Putamen (tissue), 1 donor: ENCODE data around the gene ZNF331.
A peak's percentile ranks its signal among the peaks of the same experiment; 100 is the strongest.
"Not testable (repeated sequence)": the region's sequence is repeated elsewhere in the genome, so short reads cannot be mapped to it uniquely, and the experiment has no call there.

Experiments
- DNase-seq: peaks from one replicate; pipeline ENCODE4 v3.0.0-alpha.2; 2016; ENCODE audit warnings: low spot score

Gene ZNF331

GRCh38 chr19:53537521-53538377 is at the start of gene ZNF331:
Gene ZNF331 (plus strand): TSS chr19:53538145. CDS start chr19:53569377, 31,232 bp downstream.
- DNase-seq = peak; percentile 85

- no peak for DNase-seq
Observed at GRCh38 chr19:53492153-53492552, 45.8 kb upstream of the ZNF331 start.

- DNase-seq = not testable (repeated sequence)
Observed at GRCh38 chr19:53497311-53498023, 40.5 kb upstream of the ZNF331 start.

GRCh38 chr19:53498024-53498395 is 39.9 kb upstream of the ZNF331 start:
- DNase-seq = not testable (repeated sequence)

GRCh38 chr19:53503151-53503550 is 34.8 kb upstream of the ZNF331 start:
- DNase-seq = peak; percentile 18

GRCh38 chr19:53503671-53504364 is 34.1 kb upstream of the ZNF331 start:
- DNase-seq = peak; percentile 16

- DNase-seq = peak; percentile 54
Observed at GRCh38 chr19:53504365-53504703, 33.6 kb upstream of the ZNF331 start.

- peak; percentile 30 for DNase-seq
Observed at GRCh38 chr19:53504885-53505284, 33.1 kb upstream of the ZNF331 start.

- DNase-seq = no peak
Observed at GRCh38 chr19:53506728-53507127, 31.2 kb upstream of the ZNF331 start.

GRCh38 chr19:53507523-53508442 is 30.2 kb upstream of the ZNF331 start:
- no peak for DNase-seq

- no peak for DNase-seq
Observed at GRCh38 chr19:53509443-53509842, 28.5 kb upstream of the ZNF331 start.

- no peak for DNase-seq
Observed at GRCh38 chr19:53509845-53510244, 28.1 kb upstream of the ZNF331 start.

- no peak for DNase-seq
Observed at GRCh38 chr19:53511357-53511756, 26.6 kb upstream of the ZNF331 start.

- no peak for DNase-seq
Observed at GRCh38 chr19:53511933-53512374, 26.0 kb upstream of the ZNF331 start.

GRCh38 chr19:53515047-53515446 is 22.9 kb upstream of the ZNF331 start:
- DNase-seq = not testable (repeated sequence)

- no peak for DNase-seq
Observed at GRCh38 chr19:53517114-53517741, 20.7 kb upstream of the ZNF331 start.

GRCh38 chr19:53518121-53518520 is 19.8 kb upstream of the ZNF331 start:
- no peak for DNase-seq

GRCh38 chr19:53518716-53519115 is 19.2 kb upstream of the ZNF331 start:
- DNase-seq = no peak

GRCh38 chr19:53519446-53519845 is 18.5 kb upstream of the ZNF331 start:
- DNase-seq = peak; percentile 7

GRCh38 chr19:53520163-53520546 is 17.8 kb upstream of the ZNF331 start:
- DNase-seq = no peak
